GM18861 (cell line): ENCODE data around the gene BMP7.

Experiments
- ATAC-seq: cut with Tn5 transposase; IDR thresholded peaks from one replicate; pipeline ENCODE4 v1.9.1; 2021; ENCODE audit not compliant: unreplicated experiment

The BMP7 gene

DNA sequence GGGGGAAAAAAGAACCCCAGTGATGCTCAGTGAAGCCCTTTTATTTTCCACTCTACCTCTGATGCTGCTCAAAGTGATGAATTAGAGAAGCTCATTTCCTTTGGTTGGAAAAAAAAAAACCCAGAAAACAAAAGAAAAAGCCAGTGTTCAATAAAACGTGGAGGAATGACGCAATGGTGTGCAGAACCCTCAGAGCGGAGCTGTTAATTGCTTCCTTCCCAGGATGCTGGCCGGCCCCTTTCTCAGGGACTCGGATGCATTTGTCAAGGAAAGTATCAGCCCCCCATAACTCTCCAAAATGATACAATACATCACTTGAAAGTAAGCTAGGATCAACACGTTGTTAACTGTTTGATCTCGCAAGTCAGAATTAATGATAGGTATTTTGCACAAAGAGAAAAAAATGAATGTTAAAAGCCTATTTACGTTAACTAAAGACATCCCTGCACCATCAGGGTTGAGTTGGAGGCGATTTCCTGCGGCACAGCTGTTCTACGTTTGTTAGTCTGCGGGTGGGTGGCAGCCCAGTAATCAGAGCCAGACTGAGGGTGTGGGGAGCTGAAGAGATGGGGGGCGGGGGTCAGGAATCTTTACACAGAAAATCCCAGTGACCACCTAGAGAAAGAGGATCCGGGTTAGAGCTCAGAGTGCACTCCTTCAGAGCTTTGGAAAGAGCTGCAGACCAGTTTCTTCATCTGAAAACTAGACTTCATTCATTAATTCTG is 132.4 kb downstream of the BMP7 start:
- no peak for ATAC-seq

GRCh38 chr20:57131601-57132391 is 134.6 kb downstream of the BMP7 start:
- no peak for ATAC-seq

DNA sequence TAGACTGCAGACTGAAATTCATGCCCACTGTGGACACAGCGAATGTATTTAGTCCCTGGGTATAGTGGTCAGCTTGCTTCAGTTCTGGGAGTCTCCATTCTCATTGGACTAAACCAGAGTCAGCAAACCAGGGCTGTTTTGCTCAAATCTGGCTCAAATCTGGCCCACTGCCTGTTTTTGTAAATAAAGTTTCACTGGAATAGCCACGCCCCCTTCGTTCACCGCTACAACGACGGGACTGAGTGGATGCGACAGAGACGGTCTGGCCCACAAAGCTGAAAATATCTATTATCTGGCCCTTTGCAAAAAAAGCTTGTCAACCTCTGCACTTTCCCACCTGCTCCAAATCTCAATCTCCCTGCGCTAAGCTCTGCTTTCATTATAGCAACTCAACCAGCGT is 135.4 kb downstream of the BMP7 start:
- no peak for ATAC-seq

GRCh38 chr20:57130160-57130772 is 136.2 kb downstream of the BMP7 start:
- no peak for ATAC-seq

DNA sequence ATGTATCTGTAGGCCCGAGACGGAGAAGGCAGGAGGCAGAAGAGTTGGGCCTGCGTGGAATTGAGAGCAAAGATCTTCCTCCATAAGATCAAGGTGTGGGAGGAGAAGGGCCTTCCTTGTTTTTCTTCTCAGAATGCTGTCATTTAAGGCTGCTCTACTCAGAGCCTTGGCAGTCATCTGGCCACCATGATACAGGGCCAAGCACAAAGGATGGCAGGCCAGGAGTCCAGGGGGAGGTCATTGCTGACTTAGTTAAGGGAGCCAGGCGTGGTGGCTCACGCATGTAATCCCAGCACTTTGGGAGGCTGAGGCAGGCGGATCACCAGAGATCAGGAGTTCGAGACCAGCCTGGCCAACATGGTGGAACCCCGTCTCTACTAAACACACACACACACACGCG is 137.1 kb downstream of the BMP7 start:
- no peak for ATAC-seq

GRCh38 chr20:57128044-57128757 is 138.2 kb downstream of the BMP7 start:
- no peak for ATAC-seq

DNA sequence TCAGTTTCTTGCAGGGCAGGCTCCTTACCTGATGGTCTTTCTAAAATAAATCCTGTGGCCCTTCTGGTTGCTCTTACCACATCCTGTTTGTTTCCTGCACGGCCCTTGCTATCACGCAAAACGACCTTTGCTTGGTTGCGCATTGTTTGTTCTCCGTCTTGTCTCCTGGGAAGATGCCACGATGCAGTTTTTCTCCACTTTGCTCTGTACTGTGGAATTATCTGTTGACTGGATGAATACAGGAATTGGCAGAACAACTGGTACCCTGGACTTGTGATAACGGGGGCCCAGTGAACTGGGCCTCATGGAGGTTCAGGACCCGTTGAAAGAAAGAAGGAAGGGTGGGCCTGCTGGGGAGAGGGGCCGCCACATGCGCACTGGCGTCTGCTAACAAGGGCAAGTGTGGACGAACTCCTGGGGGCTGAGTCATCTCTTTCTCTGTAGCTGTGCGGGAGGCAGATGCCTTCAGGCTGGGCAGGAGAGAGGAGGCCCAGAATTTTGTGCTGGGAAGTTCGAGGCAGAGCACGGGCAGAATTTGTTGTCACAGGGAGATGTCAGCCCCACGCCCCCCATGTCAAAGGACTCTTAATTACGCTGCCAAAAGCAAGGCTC is 139.9 kb downstream of the BMP7 start:
- ATAC-seq, result no peak

DNA sequence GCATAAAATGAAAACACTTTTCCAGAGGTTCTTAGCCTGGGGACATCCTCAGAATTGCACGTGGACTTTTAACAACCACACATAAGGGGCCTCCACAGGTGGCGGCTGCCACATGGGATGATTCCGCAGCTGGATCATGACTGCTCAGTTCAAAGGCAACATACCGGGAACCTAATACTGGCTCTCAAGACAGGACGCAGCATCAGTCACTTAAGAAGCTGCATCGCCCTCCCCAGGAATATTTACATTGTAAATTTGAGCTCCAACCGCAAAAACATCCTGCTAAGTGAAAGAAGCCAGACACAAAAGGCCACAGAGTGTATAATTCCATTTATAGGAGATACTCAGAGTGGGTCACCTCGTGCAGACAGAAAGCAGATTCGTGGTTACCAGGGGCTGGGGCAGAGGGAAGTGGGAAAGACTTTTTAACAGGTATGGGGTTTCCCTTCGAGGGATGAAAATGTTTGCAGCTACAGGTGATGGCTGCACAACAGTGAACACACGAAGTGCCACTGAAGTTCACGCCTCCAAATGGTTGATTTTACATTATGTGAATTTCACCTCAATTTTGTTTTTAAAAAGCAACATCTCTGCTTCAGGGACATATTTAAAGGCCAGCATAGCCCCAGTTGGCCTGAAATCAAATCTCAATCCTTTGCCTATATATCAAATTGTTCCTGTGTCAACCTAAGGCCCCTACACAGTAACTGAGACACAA is 141.5 kb downstream of the BMP7 start:
- no peak for ATAC-seq

DNA sequence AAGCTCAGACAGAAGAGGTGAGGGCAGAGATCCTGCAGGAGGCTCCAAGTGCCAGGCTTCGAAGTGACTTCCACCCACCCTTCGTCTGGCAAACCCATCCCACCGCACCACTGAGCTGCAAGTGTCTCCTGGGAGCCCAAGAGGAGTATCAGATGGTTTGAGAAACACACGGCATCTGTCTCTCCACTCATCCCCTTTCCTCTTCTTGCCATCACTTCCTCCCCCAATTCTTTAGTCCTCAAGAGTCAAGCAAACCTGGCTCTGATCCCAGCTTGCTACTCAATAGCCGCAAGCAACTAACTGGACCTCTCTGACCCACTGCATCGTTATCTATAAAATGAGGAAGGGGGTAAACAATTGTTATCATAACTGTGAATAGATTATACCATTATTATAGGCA is 142.1 kb downstream of the BMP7 start:
- ATAC-seq, result no peak

- no peak for ATAC-seq
These were observed 142.9 kb downstream of the BMP7 start for GRCh38 chr20:57123504-57123903.

- ATAC-seq, result no peak
These were observed 143.6 kb downstream of the BMP7 start for GRCh38 chr20:57122536-57123489.

GRCh38 chr20:57118964-57119363 is 147.5 kb downstream of the BMP7 start:
- no peak for ATAC-seq
